ENCODE measurements around the gene IL17RE. TPM values are rescaled to one million over a fixed set of nuclear protein-coding genes. Genes with fewer than 3 reads are reported as not detected.

The IL17RE gene
- total and polyA plus RNA-seq, 2 of the 13 experiments (the other 11 are each of a cell fraction or from before 2014, with no cell fraction given): 14.5 to 24.1 TPM

GRCh38 chr3:9946112-9947024 is 43.7 kb downstream of the IL17RE start (continued):
- TF ChIP-seq RNF219 (CRISPR knock-in tag; IDR thresholded peaks at IDR 0.05) (0 out of 2 replicates have a peak, but pooled peaks have one; percentile 44), REST (IDR thresholded peaks at IDR 0.05; ENCODE audit: borderline replicate concordance in 1 of 2, low read depth in 1 of 2, low read length in 2 of 2) (no peak), KMT2B (CRISPR knock-in tag; IDR thresholded peaks at IDR 0.05) (no peak; the same call in 1 of the 2 replicates), WIZ (CRISPR knock-in tag; IDR thresholded peaks at IDR 0.05) (peak; percentile 75; the same call in 1 of the 2 replicates), DBP (CRISPR knock-in tag; IDR thresholded peaks at IDR 0.05; ENCODE audit: not compliant biosample characterization) (no peak), ZNF83 (CRISPR knock-in tag; IDR thresholded peaks at IDR 0.05; ENCODE audit: borderline replicate concordance) (no peak), TCF7 (IDR thresholded peaks at IDR 0.05; ENCODE audit: low read depth) (no peak), THAP8 (CRISPR knock-in tag; IDR thresholded peaks at IDR 0.05; ENCODE audit: borderline replicate concordance) (no peak; the same call in 1 of the 2 replicates), BRD4 (CRISPR knock-in tag; IDR thresholded peaks at IDR 0.05) (peak; percentile 26; the same call in 1 of the 2 replicates), KLF6 (CRISPR knock-in tag; IDR thresholded peaks at IDR 0.05) (no peak), ZNF160 (CRISPR knock-in tag; IDR thresholded peaks at IDR 0.05) (no peak; the same call in 1 of the 2 replicates), ZNF678 (CRISPR knock-in tag; IDR thresholded peaks at IDR 0.05) (no peak; the same call in 1 of the 2 replicates), SP1 (IDR thresholded peaks at IDR 0.05) (no peak), SP1 (CRISPR knock-in tag; IDR thresholded peaks at IDR 0.05) (no peak; the same call in 1 of the 2 replicates)
- TF ChIP-seq, protein P1, sequence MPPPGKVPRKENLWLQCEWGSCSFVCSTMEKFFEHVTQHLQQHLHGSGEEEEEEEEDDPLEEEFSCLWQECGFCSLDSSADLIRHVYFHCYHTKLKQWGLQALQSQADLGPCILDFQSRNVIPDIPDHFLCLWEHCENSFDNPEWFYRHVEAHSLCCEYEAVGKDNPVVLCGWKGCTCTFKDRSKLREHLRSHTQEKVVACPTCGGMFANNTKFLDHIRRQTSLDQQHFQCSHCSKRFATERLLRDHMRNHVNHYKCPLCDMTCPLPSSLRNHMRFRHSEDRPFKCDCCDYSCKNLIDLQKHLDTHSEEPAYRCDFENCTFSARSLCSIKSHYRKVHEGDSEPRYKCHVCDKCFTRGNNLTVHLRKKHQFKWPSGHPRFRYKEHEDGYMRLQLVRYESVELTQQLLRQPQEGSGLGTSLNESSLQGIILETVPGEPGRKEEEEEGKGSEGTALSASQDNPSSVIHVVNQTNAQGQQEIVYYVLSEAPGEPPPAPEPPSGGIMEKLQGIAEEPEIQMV (CRISPR knock-in tag; IDR thresholded peaks at IDR 0.05; ENCODE audit: low read depth): peak; percentile 66
- TF ChIP-seq, protein P2, sequence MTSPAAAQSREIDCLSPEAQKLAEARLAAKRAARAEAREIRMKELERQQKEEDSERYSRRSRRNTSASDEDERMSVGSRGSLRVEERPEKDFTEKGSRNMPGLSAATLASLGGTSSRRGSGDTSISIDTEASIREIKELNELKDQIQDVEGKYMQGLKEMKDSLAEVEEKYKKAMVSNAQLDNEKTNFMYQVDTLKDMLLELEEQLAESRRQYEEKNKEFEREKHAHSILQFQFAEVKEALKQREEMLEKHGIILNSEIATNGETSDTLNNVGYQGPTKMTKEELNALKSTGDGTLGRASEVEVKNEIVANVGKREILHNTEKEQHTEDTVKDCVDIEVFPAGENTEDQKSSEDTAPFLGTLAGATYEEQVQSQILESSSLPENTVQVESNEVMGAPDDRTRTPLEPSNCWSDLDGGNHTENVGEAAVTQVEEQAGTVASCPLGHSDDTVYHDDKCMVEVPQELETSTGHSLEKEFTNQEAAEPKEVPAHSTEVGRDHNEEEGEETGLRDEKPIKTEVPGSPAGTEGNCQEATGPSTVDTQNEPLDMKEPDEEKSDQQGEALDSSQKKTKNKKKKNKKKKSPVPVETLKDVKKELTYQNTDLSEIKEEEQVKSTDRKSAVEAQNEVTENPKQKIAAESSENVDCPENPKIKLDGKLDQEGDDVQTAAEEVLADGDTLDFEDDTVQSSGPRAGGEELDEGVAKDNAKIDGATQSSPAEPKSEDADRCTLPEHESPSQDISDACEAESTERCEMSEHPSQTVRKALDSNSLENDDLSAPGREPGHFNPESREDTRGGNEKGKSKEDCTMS (CRISPR knock-in tag; conservative IDR thresholded peaks at IDR 0.05): no peak

All from HepG2 (cell line).